Right atrium auricular region (tissue), 2 donors: ENCODE measurements around the gene INHA. TPM values are rescaled to one million over a fixed set of nuclear protein-coding genes. Genes with fewer than 3 reads are reported as not detected.
A peak's percentile ranks its signal among the peaks of the same experiment; 100 is the strongest.

Source experiments
- DNase-seq: peaks from one replicate; pipeline ENCODE4 v3.0.0-alpha.2; 2019; ENCODE audit warnings: low spot score
- H3K27ac ChIP-seq, 2 donors: fragments of 200-600 bp; sonication (generic); 1 replicate in 1 of 2; 2 replicates in 1 of 2; pipeline ENCODE4 v1.5.1; 2016 to 2019
- H3K27me3 ChIP-seq, 2 donors: fragments of 200-600 bp; sonication (generic); one replicate each; pipeline versions ENCODE4 v1.5.1 to v1.6.0; 2017 to 2019
- H3K36me3 ChIP-seq: fragments of 200-600 bp; sonication (generic); one replicate; pipeline ENCODE4 v1.5.1; 2016
- H3K4me1 ChIP-seq, 2 donors: fragments of 200-600 bp; sonication (generic); one replicate each; pipeline versions ENCODE4 v1.5.1 to v1.6.0; 2017 to 2019
- H3K4me3 ChIP-seq, 2 donors: fragments of 200-600 bp; sonication (generic); 1 replicate in 1 of 2; 2 replicates in 1 of 2; pipeline ENCODE4 v1.5.1; 2017 to 2019; ENCODE audit warnings: mild to moderate bottlenecking in 1 of 2, moderate library complexity in 1 of 2
- H3K9me3 ChIP-seq, 2 donors: fragments of 200-600 bp; sonication (generic); one replicate each; pipeline ENCODE4 v1.5.1; 2019
- total RNA-seq, 2 donors: library from RNA; depleted of rRNA; stranded (reverse); fragments of >200 nt; gene quantifications; one replicate each; pipeline ENCODE4 v1.1.0, GENCODE V29; 2016
- TF ChIP-seq, protein P1 (sequence below), 2 donors: fragments of 200-600 bp; sonication (generic); IDR thresholded peaks; one replicate each; pipeline ENCODE4 v1.5.1; 2019; ENCODE audit warnings: antibody characterized with exemption in 2 of 2

The INHA gene
- total RNA-seq, 2 donors from 2014 or later: 1.0 to 28.3 TPM

DNA sequence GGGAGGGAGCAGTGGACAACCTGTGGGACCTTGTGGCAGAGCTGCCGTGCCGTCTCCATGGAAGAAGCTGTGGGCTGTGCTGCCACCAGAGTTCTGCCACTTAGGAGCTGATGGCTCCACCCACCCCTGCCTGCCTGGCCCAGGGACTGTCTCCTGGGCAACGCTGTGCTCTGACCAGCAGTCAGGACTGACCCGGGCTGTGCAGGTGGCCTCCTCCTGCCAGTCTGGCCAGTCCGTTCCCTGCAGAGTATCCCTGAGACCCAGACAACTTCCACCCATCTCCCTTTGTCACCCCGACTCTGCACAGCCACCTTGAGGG lies 45.1 kb upstream of the INHA start:
- no peaks in the 10 kb centered on the region for H3K36me3 ChIP-seq
- DNase-seq: no peak
- peak overlapping the region; percentile 72 to 80 for H3K27ac ChIP-seq
- H3K9me3 ChIP-seq: no peaks in the 10 kb centered on the region
- no peaks in the 10 kb centered on the region for H3K27me3 ChIP-seq
- no peak overlapping the region for H3K4me3 ChIP-seq
- TF ChIP-seq, protein P1, sequence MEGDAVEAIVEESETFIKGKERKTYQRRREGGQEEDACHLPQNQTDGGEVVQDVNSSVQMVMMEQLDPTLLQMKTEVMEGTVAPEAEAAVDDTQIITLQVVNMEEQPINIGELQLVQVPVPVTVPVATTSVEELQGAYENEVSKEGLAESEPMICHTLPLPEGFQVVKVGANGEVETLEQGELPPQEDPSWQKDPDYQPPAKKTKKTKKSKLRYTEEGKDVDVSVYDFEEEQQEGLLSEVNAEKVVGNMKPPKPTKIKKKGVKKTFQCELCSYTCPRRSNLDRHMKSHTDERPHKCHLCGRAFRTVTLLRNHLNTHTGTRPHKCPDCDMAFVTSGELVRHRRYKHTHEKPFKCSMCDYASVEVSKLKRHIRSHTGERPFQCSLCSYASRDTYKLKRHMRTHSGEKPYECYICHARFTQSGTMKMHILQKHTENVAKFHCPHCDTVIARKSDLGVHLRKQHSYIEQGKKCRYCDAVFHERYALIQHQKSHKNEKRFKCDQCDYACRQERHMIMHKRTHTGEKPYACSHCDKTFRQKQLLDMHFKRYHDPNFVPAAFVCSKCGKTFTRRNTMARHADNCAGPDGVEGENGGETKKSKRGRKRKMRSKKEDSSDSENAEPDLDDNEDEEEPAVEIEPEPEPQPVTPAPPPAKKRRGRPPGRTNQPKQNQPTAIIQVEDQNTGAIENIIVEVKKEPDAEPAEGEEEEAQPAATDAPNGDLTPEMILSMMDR (IDR thresholded peaks at IDR 0.05): no peak
- H3K4me1 ChIP-seq: peaks cover 0 to 41% of the 10 kb centered on the region in 2 donors

DNA sequence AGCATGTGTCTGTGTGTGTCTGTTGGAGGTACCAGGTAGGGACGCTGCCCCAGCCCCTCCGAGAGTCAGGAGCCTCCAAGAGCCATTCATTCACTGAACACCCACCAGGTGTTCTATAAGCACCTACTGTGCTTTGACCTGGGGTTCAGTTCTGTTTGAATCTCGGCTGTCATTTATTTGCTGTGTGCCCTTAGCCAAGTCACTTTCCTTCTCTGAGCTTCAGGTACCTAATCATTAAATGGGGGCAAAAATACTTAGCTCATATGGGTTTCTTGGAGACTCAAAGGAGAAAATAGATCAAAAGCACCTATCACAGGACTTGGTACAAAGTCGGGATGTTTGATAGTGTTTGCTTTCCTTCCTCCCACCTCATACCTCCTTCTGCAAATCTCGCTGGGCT lies 44.6 kb upstream of the INHA start:
- Histone ChIP-seq H3K36me3 (no peaks in the 10 kb centered on the region), H3K9me3 (no peaks in the 10 kb centered on the region), H3K4me3 (no peak overlapping the region), H3K4me1 (peaks cover 0 to 37% of the 10 kb centered on the region in 2 donors), H3K27ac (peak overlapping the region; percentile 72 to 80), H3K27me3 (no peaks in the 10 kb centered on the region)
- no peak for DNase-seq
- TF ChIP-seq, protein P1 (IDR thresholded peaks at IDR 0.05): no peak

DNA sequence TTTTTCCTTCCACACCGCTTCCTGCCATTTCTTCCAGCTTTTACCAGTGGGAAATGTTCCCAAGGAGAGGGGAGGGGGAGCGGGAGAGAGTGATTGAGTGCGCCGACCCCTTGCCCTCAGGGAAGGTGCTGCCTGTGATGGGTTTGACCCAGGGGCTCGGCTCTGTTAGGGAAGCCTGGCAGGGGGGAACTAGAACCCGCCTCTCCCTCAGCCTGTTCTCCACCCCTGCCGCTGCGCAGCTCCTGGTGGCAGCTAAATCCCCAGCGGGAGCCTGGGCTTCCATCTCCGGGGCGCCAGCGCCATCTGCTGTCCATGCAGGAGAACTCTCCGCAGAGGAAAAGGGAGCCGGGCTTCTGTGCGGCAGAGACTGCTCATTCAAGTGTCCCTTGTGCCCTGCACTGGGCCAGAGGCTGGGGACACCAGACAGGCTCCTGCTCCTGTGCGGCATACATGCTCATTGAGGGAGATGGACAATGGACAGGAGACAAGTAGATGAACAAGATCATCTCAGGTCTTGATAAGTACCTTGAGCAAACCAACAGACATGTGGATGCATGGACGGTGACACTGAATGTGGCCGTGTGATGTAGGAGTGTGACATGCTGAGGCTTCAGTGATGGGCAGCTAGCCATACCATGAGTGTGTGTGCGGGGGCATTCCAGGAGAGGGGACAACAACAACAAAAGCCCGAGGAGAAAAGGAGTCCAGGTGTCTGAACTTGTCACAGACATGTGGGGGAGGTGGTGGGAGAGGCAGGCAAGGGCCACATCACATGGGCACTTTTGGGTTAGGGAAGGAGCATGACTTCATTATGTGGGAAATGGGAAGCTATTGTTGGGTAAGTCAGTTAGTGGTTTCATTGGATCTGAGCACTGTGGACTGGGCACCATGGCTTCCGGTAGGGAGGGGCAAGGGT lies 41.8 kb upstream of the INHA start:
- Histone ChIP-seq H3K4me3 (no peak overlapping the region), H3K4me1 (peaks cover 0 to 24% of the 10 kb centered on the region in 2 donors), H3K9me3 (no peaks in the 10 kb centered on the region), H3K36me3 (no peaks in the 10 kb centered on the region), H3K27ac (no peak overlapping the region), H3K27me3 (no peaks in the 10 kb centered on the region)
- TF ChIP-seq, protein P1 (IDR thresholded peaks at IDR 0.05): peak; percentile 93 to 99
- peak; percentile 83 for DNase-seq

DNA sequence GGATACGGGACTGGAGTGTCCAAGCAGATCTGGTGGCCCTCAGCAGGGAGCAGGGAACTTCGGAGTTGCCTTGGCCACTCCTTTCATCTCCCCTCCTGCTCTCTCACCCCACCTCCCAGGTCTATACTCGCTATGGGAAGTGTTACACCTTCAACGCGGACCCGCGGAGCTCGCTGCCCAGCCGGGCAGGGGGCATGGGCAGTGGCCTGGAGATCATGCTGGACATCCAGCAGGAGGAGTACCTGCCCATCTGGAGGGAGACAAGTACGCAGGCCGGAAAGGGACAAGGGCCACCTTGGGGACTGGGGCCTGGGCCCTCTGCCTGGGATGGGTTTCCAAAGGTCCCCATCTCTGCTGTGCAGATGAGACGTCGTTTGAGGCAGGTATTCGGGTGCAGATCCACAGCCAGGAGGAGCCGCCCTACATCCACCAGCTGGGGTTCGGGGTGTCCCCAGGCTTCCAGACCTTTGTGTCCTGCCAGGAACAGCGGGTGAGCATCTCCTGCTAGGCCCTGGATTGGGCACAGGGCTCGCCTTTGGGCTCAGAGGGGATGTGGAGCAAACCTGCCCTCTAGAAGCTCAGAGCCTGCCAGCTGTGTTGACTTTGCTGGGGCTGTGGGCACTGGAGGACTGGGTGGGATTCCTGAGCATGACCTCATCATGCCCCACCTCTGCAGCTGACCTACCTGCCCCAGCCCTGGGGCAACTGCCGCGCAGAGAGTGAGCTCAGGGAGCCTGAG lies 40.3 kb upstream of the INHA start:
- no peaks in the 10 kb centered on the region for H3K36me3 ChIP-seq
- H3K4me1 ChIP-seq: peaks cover 0 to 9% of the 10 kb centered on the region in 2 donors
- no peak for DNase-seq
- no peaks in the 10 kb centered on the region for H3K9me3 ChIP-seq
- TF ChIP-seq, protein P1 (IDR thresholded peaks at IDR 0.05): no peak
- no peak overlapping the region for H3K4me3 ChIP-seq
- H3K27ac ChIP-seq: no peak overlapping the region
- no peaks in the 10 kb centered on the region for H3K27me3 ChIP-seq

DNA sequence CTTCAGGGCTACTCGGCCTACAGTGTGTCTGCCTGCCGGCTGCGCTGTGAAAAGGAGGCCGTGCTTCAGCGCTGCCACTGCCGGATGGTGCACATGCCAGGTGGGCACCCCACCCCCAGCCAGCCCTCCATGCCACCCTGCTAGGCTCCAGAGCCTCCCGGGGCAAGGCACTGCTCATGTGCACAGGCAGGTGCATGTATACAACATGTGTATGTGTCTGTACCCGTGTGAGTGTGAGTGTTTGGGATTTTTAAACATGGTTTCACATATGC lies 39.8 kb upstream of the INHA start:
- DNase-seq: no peak
- H3K4me1 ChIP-seq: peaks cover 0 to 9% of the 10 kb centered on the region in 2 donors
- TF ChIP-seq, protein P1 (IDR thresholded peaks at IDR 0.05): no peak

More for the DNA sequence above, 39.8 kb upstream of the INHA start:
- Histone ChIP-seq H3K9me3 (no peaks in the 10 kb centered on the region), H3K36me3 (no peaks in the 10 kb centered on the region), H3K27me3 (no peaks in the 10 kb centered on the region), H3K4me3 (no peak overlapping the region), H3K27ac (no peak overlapping the region)
